Endodermal cell (in vitro differentiated cells): ENCODE results near the gene WT1. TPM values are rescaled to one million over a fixed set of nuclear protein-coding genes. Genes with fewer than 3 reads are reported as not detected.

Source experiments
- DNase-seq: peaks from one replicate; pipeline ENCODE4 v3.0.0-alpha.2; 2017
- H3K27ac ChIP-seq: 2 replicates; pipeline ENCODE4 v1.5.1; 2013; ENCODE audit warnings: mild to moderate bottlenecking, low read depth, low read length, moderate library complexity
- H3K27me3 ChIP-seq: 2 replicates; pipeline ENCODE4 v1.6.1; 2013; ENCODE audit warnings: mild to moderate bottlenecking, low read length, moderate library complexity; ENCODE audit not compliant: insufficient read depth, control insufficient read depth, poor library complexity, severe bottlenecking
- H3K36me3 ChIP-seq: 2 replicates; pipeline ENCODE4 v1.7.0; 2013; ENCODE audit warnings: mild to moderate bottlenecking, low read length, moderate library complexity; ENCODE audit not compliant: control insufficient read depth, insufficient read depth
- H3K4me1 ChIP-seq: one replicate; pipeline ENCODE4 v1.7.0; 2013; ENCODE audit warnings: low read length; ENCODE audit not compliant: control insufficient read depth, insufficient read depth
- H3K4me3 ChIP-seq: 2 replicates; pipeline ENCODE4 v1.5.1; 2013; ENCODE audit warnings: mild to moderate bottlenecking, low read length, moderate library complexity
- H3K9ac ChIP-seq: 2 replicates; pipeline ENCODE4 v1.6.1; 2013; ENCODE audit warnings: mild to moderate bottlenecking, low read length, moderate library complexity; ENCODE audit not compliant: poor library complexity, severe bottlenecking; ENCODE audit errors: extremely low read depth
- H3K9me3 ChIP-seq: 2 replicates; pipeline ENCODE4 v1.6.1; 2013; ENCODE audit warnings: mild to moderate bottlenecking, low read length, moderate library complexity; ENCODE audit not compliant: control insufficient read depth
- H3K27ac Mint-ChIP-seq: 2 replicates; pipeline ENCODE4 v1.8.0; 2020; ENCODE audit warnings: mixed read lengths
- H3K27me3 Mint-ChIP-seq: 2 replicates; pipeline ENCODE4 v1.8.0; 2021; ENCODE audit warnings: mild to moderate bottlenecking, mixed read lengths; ENCODE audit not compliant: insufficient read depth
- H3K36me3 Mint-ChIP-seq: 2 replicates; pipeline ENCODE4 v1.8.0; 2020; ENCODE audit warnings: low read depth, mixed read lengths
- H3K4me1 Mint-ChIP-seq: 2 replicates; pipeline ENCODE4 v1.8.0; 2020; ENCODE audit warnings: mixed read lengths
- H3K4me3 Mint-ChIP-seq: 2 replicates; pipeline ENCODE4 v1.8.0; 2020; ENCODE audit warnings: mild to moderate bottlenecking, moderate library complexity, mixed read lengths
- H3K9me3 Mint-ChIP-seq: 2 replicates; pipeline ENCODE4 v1.8.0; 2020; ENCODE audit warnings: mild to moderate bottlenecking, mixed read lengths
- WGBS, 2 experiments: methylation state at CpG; one replicate each; pipeline versions ENCODE4 v1.1.5 to v1.1.7; 2013; ENCODE audit warnings: missing lambda C conversion rate in 2 of 2, mixed read lengths in 1 of 2; ENCODE audit not compliant: insufficient coverage in 1 of 2, insufficient read length in 1 of 2; 5-methylcytosine and 5-hydroxymethylcytosine counted together
- total RNA-seq, 2 donors: library from RNA; stranded (reverse); fragmentation: NEBNext Ultra II Directional in 1 of 2; extraction: Animal tissue kit (Norgen Biotek cat#: 25700) in 1 of 2; gene quantifications; 2 replicates in 1 of 2; 3 replicates in 1 of 2; pipeline ENCODE4 v1.2.1, GENCODE V29; 2021
- TF ChIP-seq, protein P1 (sequence below): fragments of 200-600 bp; sonication (generic); conservative IDR thresholded peaks from 2 replicates; pipeline ENCODE4 v1.5.0; 2021; ENCODE audit warnings: antibody characterized with exemption, mild to moderate bottlenecking

The WT1 gene
- total RNA-seq, 2 donors from 2014 or later: 0.51 TPM; not detected in 1

DNA sequence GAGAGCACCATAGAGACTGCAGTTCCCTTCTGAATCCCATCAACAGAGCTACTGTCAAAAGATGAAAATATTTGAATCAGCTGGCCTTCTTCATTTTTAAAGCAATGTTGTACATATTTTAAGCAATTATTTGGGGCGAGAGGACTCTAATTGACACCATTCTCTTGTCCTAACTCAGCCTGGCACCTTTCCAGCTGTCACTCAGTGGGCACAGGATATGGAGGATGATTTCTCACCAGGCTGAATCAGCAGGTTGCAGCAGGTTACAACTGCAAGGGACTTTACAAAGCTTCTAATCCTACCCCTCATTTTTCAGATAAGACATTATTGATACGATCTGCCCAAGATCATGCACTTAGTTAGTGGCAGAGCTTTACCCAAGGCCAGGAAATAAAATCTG lies 11.9 kb upstream of the WT1 start:
- no peaks in the 10 kb centered on the region for H3K36me3 ChIP-seq
- Mint-ChIP-seq H3K4me3 (no peak overlapping the region), H3K4me1 (peaks cover 14% of the 10 kb centered on the region), H3K36me3 (no peaks in the 10 kb centered on the region), H3K9me3 (no peaks in the 10 kb centered on the region), H3K27ac (no peak overlapping the region), H3K27me3 (peaks cover 10% of the 10 kb centered on the region)
- no peak overlapping the region for H3K27ac ChIP-seq
- no peak overlapping the region for H3K4me3 ChIP-seq
- no peaks in the 10 kb centered on the region for H3K4me1 ChIP-seq
- TF ChIP-seq, protein P1, sequence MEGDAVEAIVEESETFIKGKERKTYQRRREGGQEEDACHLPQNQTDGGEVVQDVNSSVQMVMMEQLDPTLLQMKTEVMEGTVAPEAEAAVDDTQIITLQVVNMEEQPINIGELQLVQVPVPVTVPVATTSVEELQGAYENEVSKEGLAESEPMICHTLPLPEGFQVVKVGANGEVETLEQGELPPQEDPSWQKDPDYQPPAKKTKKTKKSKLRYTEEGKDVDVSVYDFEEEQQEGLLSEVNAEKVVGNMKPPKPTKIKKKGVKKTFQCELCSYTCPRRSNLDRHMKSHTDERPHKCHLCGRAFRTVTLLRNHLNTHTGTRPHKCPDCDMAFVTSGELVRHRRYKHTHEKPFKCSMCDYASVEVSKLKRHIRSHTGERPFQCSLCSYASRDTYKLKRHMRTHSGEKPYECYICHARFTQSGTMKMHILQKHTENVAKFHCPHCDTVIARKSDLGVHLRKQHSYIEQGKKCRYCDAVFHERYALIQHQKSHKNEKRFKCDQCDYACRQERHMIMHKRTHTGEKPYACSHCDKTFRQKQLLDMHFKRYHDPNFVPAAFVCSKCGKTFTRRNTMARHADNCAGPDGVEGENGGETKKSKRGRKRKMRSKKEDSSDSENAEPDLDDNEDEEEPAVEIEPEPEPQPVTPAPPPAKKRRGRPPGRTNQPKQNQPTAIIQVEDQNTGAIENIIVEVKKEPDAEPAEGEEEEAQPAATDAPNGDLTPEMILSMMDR: no peak
- peaks cover 6% of the 10 kb centered on the region for H3K27me3 ChIP-seq
- H3K9ac ChIP-seq: no peak overlapping the region
- H3K9me3 ChIP-seq: no peaks in the 10 kb centered on the region
- 57 to 84% methylated on average over 2 of the region's 2 CpGs for WGBS, 2 experiments
- no peak for DNase-seq

GRCh38 chr11:32446227-32446626 lies 10.9 kb upstream of the WT1 start:
- Mint-ChIP-seq H3K4me1 (peaks cover 22% of the 10 kb centered on the region), H3K27me3 (peaks cover 14% of the 10 kb centered on the region)

GRCh38 chr11:32444186-32444585 lies 8.8 kb upstream of the WT1 start:
- Histone ChIP-seq H3K27me3 (peaks cover 32% of the 10 kb centered on the region), H3K36me3 (no peaks in the 10 kb centered on the region), H3K27ac (no peak overlapping the region), H3K4me1 (no peaks in the 10 kb centered on the region), H3K4me3 (no peak overlapping the region), H3K9ac (no peak overlapping the region), H3K9me3 (no peaks in the 10 kb centered on the region)
- Mint-ChIP-seq H3K27ac (no peak overlapping the region), H3K9me3 (no peaks in the 10 kb centered on the region), H3K4me1 (peaks cover 38% of the 10 kb centered on the region), H3K27me3 (peaks cover 35% of the 10 kb centered on the region), H3K4me3 (no peak overlapping the region), H3K36me3 (no peaks in the 10 kb centered on the region)
- TF ChIP-seq, protein P1: no peak
- no peak for DNase-seq
- 84 to 99% methylated on average over 4 of the region's 4 CpGs for WGBS, 2 experiments

More at GRCh38 chr11:32446227-32446626, 10.9 kb upstream of the WT1 start:
- 84 to 94% methylated on average over 4 to 5 of the region's 6 CpGs for WGBS, 2 experiments
- H3K27me3 ChIP-seq: peaks cover 16% of the 10 kb centered on the region
- H3K9me3 ChIP-seq: no peaks in the 10 kb centered on the region
- no peaks in the 10 kb centered on the region for H3K4me1 ChIP-seq
- H3K9ac ChIP-seq: no peak overlapping the region
- H3K36me3 ChIP-seq: no peaks in the 10 kb centered on the region
- H3K27ac ChIP-seq: no peak overlapping the region
- Mint-ChIP-seq H3K27ac (no peak overlapping the region), H3K4me3 (no peak overlapping the region), H3K9me3 (no peaks in the 10 kb centered on the region), H3K36me3 (no peaks in the 10 kb centered on the region)
- H3K4me3 ChIP-seq: no peak overlapping the region
- no peak for DNase-seq
- TF ChIP-seq, protein P1: no peak
